ENCODE measurements around the gene DAPK1. TPM values are rescaled to one million over a fixed set of nuclear protein-coding genes. Genes with fewer than 3 reads are reported as not detected.

The DAPK1 gene
- total RNA-seq, 1 donor from 2014 or later: 17.8 TPM

DNA sequence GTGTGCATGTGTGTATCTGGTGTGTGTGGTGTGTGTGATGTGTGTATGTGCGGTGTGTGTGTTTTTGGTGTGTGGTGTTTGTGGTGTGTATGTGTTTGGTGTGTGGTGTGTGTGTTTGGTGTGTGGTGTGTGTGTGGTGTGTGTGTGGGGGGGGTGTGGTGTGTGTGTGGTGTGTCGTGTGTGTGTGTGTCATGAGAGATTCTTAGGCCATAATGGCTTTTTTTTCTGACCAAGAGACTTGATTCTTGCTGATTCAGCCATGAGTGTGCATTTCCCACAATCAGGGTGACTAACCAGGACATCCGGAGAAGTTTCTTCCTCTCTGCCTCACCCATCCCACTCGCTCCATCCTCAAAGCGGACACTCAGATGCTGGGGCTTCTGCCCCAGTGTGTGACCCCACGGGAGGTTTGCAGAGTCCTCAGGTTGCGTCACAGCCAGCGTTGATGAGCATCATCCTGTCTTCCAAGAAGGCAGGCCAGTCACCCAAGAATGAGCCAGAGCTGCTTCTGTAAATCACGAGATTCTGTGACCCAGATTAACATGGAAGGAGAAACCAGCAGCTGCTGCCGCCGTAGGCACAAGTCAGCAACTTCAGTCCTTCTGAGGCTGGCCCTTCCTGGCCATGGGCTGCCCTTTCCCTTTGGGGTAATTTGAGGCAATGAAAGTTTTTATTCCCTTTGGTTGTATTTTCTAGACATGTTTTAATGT, 215.8 kb downstream of the DAPK1 start:
- Histone ChIP-seq H3K4me3 (peak overlapping the region in 1 of 2 donors; percentile 33), H3K27me3 (no peaks in the 10 kb centered on the region), H3K36me3 (no peaks in the 10 kb centered on the region), H3K9me3 (no peaks in the 10 kb centered on the region), H3K4me1 (peaks cover 0 to 14% of the 10 kb centered on the region in 2 donors), H3K27ac (peak overlapping the region; percentile 64 to 78)
- TF ChIP-seq CTCF (IDR thresholded peaks at IDR 0.05): peak in 1 of 3 experiments; percentile 15
- peak; percentile 82 to 95 for DNase-seq (ENCODE audit: low spot score in 2 of 2)
- intact Hi-C loops (cut with DNase I): loop anchor here (1.0 to 10.0 kb wide), 3 partner anchors 13 to 1969 kb away; partner anchors contain the start of genes AGTPBP1, CTSL and ISCA1

GRCh38 chr9:87713988-87714330, 216.3 kb downstream of the DAPK1 start:
- intact Hi-C loops (cut with DNase I): loop anchor here (1.0 to 10.0 kb wide), 3 partner anchors 12 to 1969 kb away; partner anchors contain the start of genes AGTPBP1, CTSL and ISCA1
- Histone ChIP-seq H3K4me1 (peaks cover 0 to 14% of the 10 kb centered on the region in 2 donors), H3K36me3 (no peaks in the 10 kb centered on the region), H3K4me3 (peak overlapping the region in 1 of 2 donors; percentile 33), H3K9me3 (no peaks in the 10 kb centered on the region), H3K27me3 (no peaks in the 10 kb centered on the region), H3K27ac (peak overlapping the region; percentile 64 to 78)
- no peak for DNase-seq (ENCODE audit: low spot score in 2 of 2)
- TF ChIP-seq CTCF (IDR thresholded peaks at IDR 0.05): no peak

DNA sequence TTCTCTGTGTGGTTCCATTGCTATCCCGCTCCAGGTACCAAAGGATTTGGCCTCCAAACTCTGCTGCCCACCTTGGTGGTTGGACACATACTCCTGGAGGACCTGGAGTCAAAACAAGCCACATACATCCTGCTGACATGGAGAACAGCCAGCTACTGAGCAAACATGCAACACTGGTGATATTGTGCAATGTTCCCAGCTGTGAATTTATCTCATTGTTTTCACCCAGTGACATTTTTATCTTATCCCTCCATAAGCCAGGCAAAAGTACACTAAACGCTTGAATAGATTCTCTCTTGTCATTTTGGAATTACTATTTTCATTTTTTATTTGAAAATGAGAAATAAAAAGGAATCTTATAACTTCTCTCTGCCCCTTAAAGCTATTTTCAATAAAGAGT, 217.2 kb downstream of the DAPK1 start:
- no peak for DNase-seq (ENCODE audit: low spot score in 2 of 2)
- Histone ChIP-seq H3K27ac (peak overlapping the region; percentile 64 to 78), H3K27me3 (no peaks in the 10 kb centered on the region), H3K9me3 (no peaks in the 10 kb centered on the region), H3K4me3 (no peak overlapping the region), H3K4me1 (peaks cover 0 to 14% of the 10 kb centered on the region in 2 donors), H3K36me3 (no peaks in the 10 kb centered on the region)
- no peak for TF ChIP-seq CTCF (IDR thresholded peaks at IDR 0.05)
- intact Hi-C loops (cut with DNase I): loop anchor here (5.0 to 10.0 kb wide), 2 partner anchors 1433 to 1970 kb away; partner anchors contain the start of genes AGTPBP1 and ISCA1

- no peaks in the 10 kb centered on the region for H3K36me3 ChIP-seq
- no peak overlapping the region for H3K27ac ChIP-seq
- H3K9me3 ChIP-seq: no peaks in the 10 kb centered on the region
- TF ChIP-seq CTCF (IDR thresholded peaks at IDR 0.05): no peak
- intact Hi-C loops (cut with DNase I): loop anchor here (10.0 kb wide), 1 partner anchor 1971 kb away; the partner anchor contains the start of gene AGTPBP1
- peaks cover 0 to 14% of the 10 kb centered on the region in 2 donors for H3K4me1 ChIP-seq
- H3K4me3 ChIP-seq: no peak overlapping the region
- no peak for DNase-seq (ENCODE audit: low spot score in 2 of 2)
- H3K27me3 ChIP-seq: no peaks in the 10 kb centered on the region
Observed at GRCh38 chr9:87716141-87716540, 218.5 kb downstream of the DAPK1 start.

DNA sequence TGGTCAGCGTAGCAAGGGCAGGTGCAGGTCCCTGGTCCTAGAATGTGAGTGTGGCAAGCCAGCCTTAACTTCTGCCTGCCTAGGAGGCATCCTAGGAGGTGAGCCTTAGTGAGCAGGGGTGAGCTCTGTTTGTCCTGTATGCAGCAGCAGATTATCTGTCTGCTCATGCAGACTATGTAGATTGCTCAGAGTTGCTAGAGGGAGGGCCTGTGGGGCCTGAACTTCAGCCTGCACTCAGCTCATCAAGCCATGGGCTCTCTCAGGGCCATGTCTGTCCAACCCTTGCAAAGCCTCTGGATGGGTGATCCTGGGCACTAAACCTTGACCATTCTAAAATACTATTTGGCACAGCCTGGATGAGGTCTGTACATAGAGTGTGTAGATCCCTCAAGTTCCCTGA, 219.8 kb downstream of the DAPK1 start:
- peaks cover 0 to 8% of the 10 kb centered on the region in 2 donors for H3K4me1 ChIP-seq
- H3K9me3 ChIP-seq: no peaks in the 10 kb centered on the region
- H3K27me3 ChIP-seq: no peaks in the 10 kb centered on the region
- TF ChIP-seq CTCF (IDR thresholded peaks at IDR 0.05): no peak
- no peak for DNase-seq (ENCODE audit: low spot score in 2 of 2)
- no peak overlapping the region for H3K4me3 ChIP-seq
- H3K27ac ChIP-seq: no peak overlapping the region
- H3K36me3 ChIP-seq: no peaks in the 10 kb centered on the region
- intact Hi-C loops (cut with DNase I): loop anchor here (10.0 kb wide), 1 partner anchor 1973 kb away; the partner anchor contains the start of gene AGTPBP1
